Kidney (tissue), 14 donors: ENCODE data around the gene KLHL34. TPM values are rescaled to one million over a fixed set of nuclear protein-coding genes. Genes with fewer than 3 reads are reported as not detected.

ENCODE experiments used
- DNase-seq, 5 donors: peaks; one replicate each; pipeline ENCODE4 v3.0.0-alpha.2; 2013 to 2020
- FAIRE-seq: peaks from 2 replicates; lab custom pipeline; 2012; peaks lifted over from hg19 to GRCh38; lab: Jason Lieb, UNC
- H3K27ac ChIP-seq, 2 donors: one replicate each; pipeline ENCODE4 v1.7.0; 2013; ENCODE audit warnings: low read depth in 2 of 2, low read length in 2 of 2, inconsistent platforms in 1 of 2
- H3K27me3 ChIP-seq: one replicate; pipeline ENCODE4 v1.7.1; 2013; ENCODE audit warnings: low read length, inconsistent platforms; ENCODE audit not compliant: control insufficient read depth, insufficient read depth
- H3K36me3 ChIP-seq, 3 donors: one replicate each; pipeline versions ENCODE4 v1.7.0 to v1.7.1; 2013; ENCODE audit warnings: low read length in 3 of 3, control low read depth in 1 of 3, inconsistent platforms in 1 of 3; ENCODE audit not compliant: insufficient read depth in 3 of 3, control insufficient read depth in 2 of 3
- H3K4me1 ChIP-seq, 3 donors: one replicate each; pipeline versions ENCODE4 v1.7.0 to v1.7.1; 2013; ENCODE audit warnings: low read length in 3 of 3, inconsistent platforms in 1 of 3, low read depth in 1 of 3; ENCODE audit not compliant: control insufficient read depth in 2 of 3, insufficient read depth in 2 of 3
- H3K4me3 ChIP-seq, 3 donors: one replicate each; pipeline versions ENCODE4 v1.7.0 to v1.8.1; 2013; ENCODE audit warnings: low read length in 3 of 3, control low read depth in 1 of 3, inconsistent platforms in 1 of 3
- H3K9ac ChIP-seq, 3 donors: one replicate each; pipeline versions ENCODE4 v1.7.0 to v1.7.1; 2013; ENCODE audit warnings: low read length in 3 of 3, control low read depth in 1 of 3, inconsistent platforms in 1 of 3
- H3K9me3 ChIP-seq, 3 donors: one replicate each; pipeline versions ENCODE4 v1.7.0 to v1.7.1; 2013; ENCODE audit warnings: low read length in 3 of 3, control low read depth in 1 of 3, inconsistent platforms in 1 of 3; ENCODE audit not compliant: control insufficient read depth in 2 of 3, insufficient read depth in 1 of 3
- intact Hi-C: fragments of 100-400 bp; cut with DNase I; formaldehyde crosslinking; loops from one replicate; pipeline ENCODE4 v1.11.1; 2022
- polyA plus RNA-seq: library from polyadenylated mRNA; stranded (reverse); fragments of 350-450 nt; fragmentation: Illumina TruSeq; extraction: RNeasy Lipid Tissue Mini Kit (QIAGEN cat#74804); gene quantifications from one replicate; pipeline ENCODE4 v1.2.3, GENCODE V29; 2014; ENCODE audit warnings: low read depth, low replicate concordance; ENCODE audit not compliant: insufficient read depth
- total RNA-seq: library from RNA; stranded (reverse); fragmentation: NEBNext Ultra II Directional; extraction: Animal tissue kit (Norgen Biotek cat#: 25700); gene quantifications from one replicate; pipeline ENCODE4 v1.2.1, GENCODE V29; 2021
- TF ChIP-seq, protein P1 (sequence below): IDR thresholded peaks from 3 replicates; pipeline ENCODE4 v1.5.1; 2012; ENCODE audit warnings: mild to moderate bottlenecking, moderate library complexity, borderline replicate concordance; ENCODE audit not compliant: insufficient read depth; ENCODE audit errors: extremely low read depth
- donor health status: control.
- donor health status: control.
- donor health status: control.
- donor health status: control.
- donor health status: control.
- donor health status: DM: yes; HTN: yes; CAD: no.
- donor health status: Normal renal cell carcinoma (clear cell type).

KLHL34 gene
- total and polyA plus RNA-seq, 2 donors from 2014 or later = 0.09 TPM; not detected in 1

DNA sequence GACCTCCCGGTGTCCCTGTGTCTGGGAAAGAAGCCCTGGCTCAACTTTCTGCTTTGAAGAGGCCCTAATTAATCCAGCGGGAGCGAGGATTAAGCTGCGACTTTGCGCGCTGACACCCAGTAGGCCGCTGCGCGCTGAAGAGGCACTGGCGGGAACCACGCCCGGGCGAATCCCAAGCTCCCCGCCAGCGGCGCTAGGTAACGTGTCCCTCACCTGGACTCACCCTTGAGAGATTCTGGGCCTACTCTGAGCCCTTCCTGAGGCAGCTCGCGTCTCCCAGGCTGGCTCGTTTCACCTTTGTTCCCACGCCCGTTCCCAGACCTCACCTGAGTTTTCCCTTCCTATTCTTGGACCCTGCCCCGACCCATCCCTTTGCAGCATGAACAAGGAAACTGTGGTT is 616 bp upstream of the KLHL34 start:
- Histone ChIP-seq H3K36me3 (no peaks in the 10 kb centered on the region), H3K9me3 (no peaks in the 10 kb centered on the region), H3K9ac (no peak overlapping the region), H3K4me3 (no peak overlapping the region), H3K27me3 (no peaks in the 10 kb centered on the region), H3K4me1 (no peaks in the 10 kb centered on the region), H3K27ac (no peak overlapping the region)
- DNase-seq = peak in 2 of 5 donors; percentile 6 to 35
- TF ChIP-seq, protein P1, sequence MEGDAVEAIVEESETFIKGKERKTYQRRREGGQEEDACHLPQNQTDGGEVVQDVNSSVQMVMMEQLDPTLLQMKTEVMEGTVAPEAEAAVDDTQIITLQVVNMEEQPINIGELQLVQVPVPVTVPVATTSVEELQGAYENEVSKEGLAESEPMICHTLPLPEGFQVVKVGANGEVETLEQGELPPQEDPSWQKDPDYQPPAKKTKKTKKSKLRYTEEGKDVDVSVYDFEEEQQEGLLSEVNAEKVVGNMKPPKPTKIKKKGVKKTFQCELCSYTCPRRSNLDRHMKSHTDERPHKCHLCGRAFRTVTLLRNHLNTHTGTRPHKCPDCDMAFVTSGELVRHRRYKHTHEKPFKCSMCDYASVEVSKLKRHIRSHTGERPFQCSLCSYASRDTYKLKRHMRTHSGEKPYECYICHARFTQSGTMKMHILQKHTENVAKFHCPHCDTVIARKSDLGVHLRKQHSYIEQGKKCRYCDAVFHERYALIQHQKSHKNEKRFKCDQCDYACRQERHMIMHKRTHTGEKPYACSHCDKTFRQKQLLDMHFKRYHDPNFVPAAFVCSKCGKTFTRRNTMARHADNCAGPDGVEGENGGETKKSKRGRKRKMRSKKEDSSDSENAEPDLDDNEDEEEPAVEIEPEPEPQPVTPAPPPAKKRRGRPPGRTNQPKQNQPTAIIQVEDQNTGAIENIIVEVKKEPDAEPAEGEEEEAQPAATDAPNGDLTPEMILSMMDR = no peak
- FAIRE-seq = no peak
- intact Hi-C loops = no loop called here

DNA sequence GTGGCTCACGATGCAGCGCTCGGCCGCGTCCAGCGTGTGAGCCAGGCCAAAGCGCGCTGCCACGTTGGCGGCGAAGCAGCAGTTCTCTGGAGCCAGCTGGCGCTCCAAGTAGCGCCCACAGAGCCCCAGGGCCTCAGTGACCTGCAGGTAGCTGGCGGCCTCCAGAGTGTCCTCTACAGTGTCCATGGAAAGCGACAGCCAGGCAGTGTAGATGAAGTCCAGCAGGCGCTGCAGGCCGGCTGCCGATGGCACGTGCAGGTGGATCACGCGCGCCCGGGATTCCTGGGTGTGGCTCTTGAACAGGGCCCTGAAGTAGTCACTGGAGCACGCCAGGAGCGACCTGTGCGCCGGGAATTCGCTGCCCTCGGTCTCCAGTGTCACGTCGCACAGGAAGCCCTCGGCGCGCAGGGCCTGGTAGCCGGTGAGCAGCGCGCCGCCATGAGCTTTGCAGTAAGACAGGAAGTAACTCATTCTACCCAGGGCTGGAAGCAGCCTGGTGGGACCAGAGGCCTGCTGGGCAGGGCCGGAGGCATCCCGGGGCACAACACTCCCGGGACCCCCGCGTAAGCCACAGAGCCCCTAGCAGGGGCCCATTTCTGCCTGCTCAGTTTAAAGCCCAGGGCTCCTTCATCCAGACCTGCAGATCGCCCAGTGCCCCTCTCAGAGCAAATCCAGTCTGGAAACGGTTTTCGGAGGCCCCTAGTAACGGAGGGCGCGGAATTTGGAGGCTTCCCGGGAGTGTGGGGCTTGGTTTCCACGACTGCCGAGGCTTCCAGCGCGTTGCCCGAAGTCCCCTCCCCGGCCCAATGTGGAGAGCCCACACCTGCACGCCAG is 595 bp downstream of the KLHL34 start:
- no peak overlapping the region for H3K4me3 ChIP-seq
- peak in 2 of 5 donors; percentile 30 to 58 for DNase-seq

DNA sequence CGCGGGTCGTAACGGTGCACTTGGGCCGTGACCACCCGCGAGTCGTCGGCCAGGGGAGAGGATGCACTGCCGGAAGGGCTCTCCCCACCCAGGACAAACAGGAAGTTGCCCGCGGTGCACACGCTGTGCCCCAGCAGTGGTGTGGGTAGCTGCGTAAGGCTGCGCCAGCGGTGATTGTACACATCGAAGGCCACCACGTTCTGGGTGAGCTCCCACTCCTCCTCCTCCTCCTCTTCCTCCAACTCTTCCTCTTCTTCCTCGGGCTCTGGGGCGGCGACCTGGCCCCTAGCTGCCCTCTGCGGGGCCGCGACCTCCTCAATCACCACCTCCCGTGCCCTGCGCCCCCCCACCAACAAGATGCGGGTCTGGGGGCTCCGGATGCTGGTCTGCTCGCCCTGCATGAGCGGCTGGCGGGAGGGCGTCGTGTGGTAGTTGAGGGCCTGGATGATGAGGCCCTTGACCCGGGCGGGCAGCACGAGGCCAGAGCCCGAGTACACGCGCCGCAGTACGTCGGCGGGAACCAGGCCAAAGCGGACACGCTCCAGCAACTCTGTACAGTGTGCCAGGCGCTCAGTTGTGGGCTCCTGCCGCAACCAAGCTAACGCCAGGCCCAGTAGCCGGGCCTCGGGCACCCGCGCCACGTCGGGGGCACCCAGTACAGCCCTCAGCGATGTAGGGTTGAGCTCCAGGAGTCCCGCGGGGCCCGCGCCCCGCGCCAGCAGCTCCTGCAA is 1.4 kb downstream of the KLHL34 start:
- no peak overlapping the region for H3K9ac ChIP-seq
- H3K36me3 ChIP-seq = no peaks in the 10 kb centered on the region
- no peaks in the 10 kb centered on the region for H3K27me3 ChIP-seq
- no peaks in the 10 kb centered on the region for H3K9me3 ChIP-seq
- DNase-seq (peak in 2 of 5 donors; percentile 35 to 72), FAIRE-seq (no peak)
- TF ChIP-seq, protein P1 = no peak
- intact Hi-C loops = no loop called here
- no peak overlapping the region for H3K4me3 ChIP-seq
- no peak overlapping the region for H3K27ac ChIP-seq
- H3K4me1 ChIP-seq = no peaks in the 10 kb centered on the region

More for the DNA sequence above, 595 bp downstream of the KLHL34 start:
- TF ChIP-seq, protein P1 = no peak
- intact Hi-C loops = no loop called here
- Histone ChIP-seq H3K9me3 (no peaks in the 10 kb centered on the region), H3K9ac (no peak overlapping the region), H3K4me1 (no peaks in the 10 kb centered on the region), H3K36me3 (no peaks in the 10 kb centered on the region), H3K27ac (no peak overlapping the region), H3K27me3 (no peaks in the 10 kb centered on the region)
- FAIRE-seq = no peak
